Suprapubic skin (tissue), 3 donors: ENCODE results near the gene NUDT3.

Experiments
- EP300 ChIP-seq: sonication (generic); formaldehyde crosslinking; IDR thresholded peaks from one replicate; pipeline ENCODE4 v1.6.1; 2017; ENCODE audit warnings: antibody characterized with exemption
- POLR2A ChIP-seq, 2 donors: fragments of 450-650 bp; IDR thresholded peaks; one replicate each; pipeline ENCODE4 v1.6.1; 2017; ENCODE audit warnings: antibody characterized with exemption in 2 of 2, mild to moderate bottlenecking in 2 of 2, moderate library complexity in 2 of 2
- TF ChIP-seq, protein P1 (sequence below), 2 donors: fragments of 200-600 bp in 1 of 2; fragments of 450-650 bp in 1 of 2; sonication (generic) in 1 of 2; IDR thresholded peaks; one replicate each; pipeline ENCODE4 v1.5.1; 2016 to 2019; ENCODE audit warnings: antibody characterized with exemption in 2 of 2, mild to moderate bottlenecking in 1 of 2, moderate library complexity in 1 of 2

DNA sequence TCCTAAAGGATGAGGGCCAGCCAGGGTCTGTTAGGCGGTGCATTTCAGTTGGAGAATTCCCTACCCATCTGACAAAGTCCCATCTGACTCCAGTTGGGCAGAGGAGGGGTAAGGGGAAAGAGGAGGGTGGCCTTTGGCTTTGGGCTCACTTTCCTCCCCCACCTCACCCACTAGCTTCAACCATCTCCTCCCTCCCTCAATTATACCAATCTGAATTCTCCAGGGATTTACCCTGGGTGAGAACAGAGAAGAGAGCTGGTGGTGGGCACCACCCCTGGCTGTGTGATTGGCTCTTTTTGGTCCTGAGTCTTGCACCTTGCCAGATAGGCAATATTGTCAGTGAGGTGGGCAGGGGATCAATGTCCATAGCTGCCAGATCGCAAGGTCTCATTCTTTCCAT, 152.6 kb downstream of the NUDT3 start:
- no peak for TF ChIP-seq POLR2A (IDR thresholded peaks at IDR 0.05)
- TF ChIP-seq, protein P1, sequence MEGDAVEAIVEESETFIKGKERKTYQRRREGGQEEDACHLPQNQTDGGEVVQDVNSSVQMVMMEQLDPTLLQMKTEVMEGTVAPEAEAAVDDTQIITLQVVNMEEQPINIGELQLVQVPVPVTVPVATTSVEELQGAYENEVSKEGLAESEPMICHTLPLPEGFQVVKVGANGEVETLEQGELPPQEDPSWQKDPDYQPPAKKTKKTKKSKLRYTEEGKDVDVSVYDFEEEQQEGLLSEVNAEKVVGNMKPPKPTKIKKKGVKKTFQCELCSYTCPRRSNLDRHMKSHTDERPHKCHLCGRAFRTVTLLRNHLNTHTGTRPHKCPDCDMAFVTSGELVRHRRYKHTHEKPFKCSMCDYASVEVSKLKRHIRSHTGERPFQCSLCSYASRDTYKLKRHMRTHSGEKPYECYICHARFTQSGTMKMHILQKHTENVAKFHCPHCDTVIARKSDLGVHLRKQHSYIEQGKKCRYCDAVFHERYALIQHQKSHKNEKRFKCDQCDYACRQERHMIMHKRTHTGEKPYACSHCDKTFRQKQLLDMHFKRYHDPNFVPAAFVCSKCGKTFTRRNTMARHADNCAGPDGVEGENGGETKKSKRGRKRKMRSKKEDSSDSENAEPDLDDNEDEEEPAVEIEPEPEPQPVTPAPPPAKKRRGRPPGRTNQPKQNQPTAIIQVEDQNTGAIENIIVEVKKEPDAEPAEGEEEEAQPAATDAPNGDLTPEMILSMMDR (IDR thresholded peaks at IDR 0.05), result no peak
- TF ChIP-seq EP300, result no peak
